BLaER1 (cell line): Measurements from ENCODE around the gene PSAPL1.
"Not testable (repeated sequence)": the region's sequence is repeated elsewhere in the genome, so short reads cannot be mapped to it uniquely, and the experiment has no call there.

Experiments used
- H3K27ac ChIP-seq: shearing (Covaris generic); formaldehyde crosslinking; 2 replicates; pipeline ENCODE4 v1.8.1; 2022
- H3K27me3 ChIP-seq: shearing (Covaris generic); formaldehyde crosslinking; 2 replicates; pipeline ENCODE4 v1.8.1; 2022
- H3K36me3 ChIP-seq: shearing (Covaris generic); formaldehyde crosslinking; 2 replicates; pipeline ENCODE4 v1.8.1; 2022
- H3K4me1 ChIP-seq: shearing (Covaris generic); formaldehyde crosslinking; 2 replicates; pipeline ENCODE4 v1.8.1; 2022
- H3K4me2 ChIP-seq: shearing (Covaris generic); formaldehyde crosslinking; 2 replicates; pipeline ENCODE4 v1.8.1; 2022
- H3K4me3 ChIP-seq: shearing (Covaris generic); formaldehyde crosslinking; 2 replicates; pipeline ENCODE4 v1.8.1; 2022
- H3K9ac ChIP-seq: shearing (Covaris generic); formaldehyde crosslinking; 2 replicates; pipeline ENCODE4 v1.8.1; 2022
- H3K9me3 ChIP-seq: shearing (Covaris generic); formaldehyde crosslinking; 2 replicates; pipeline ENCODE4 v1.8.1; 2022
- H4K20me1 ChIP-seq: shearing (Covaris generic); formaldehyde crosslinking; 2 replicates; pipeline ENCODE4 v1.8.1; 2022
- Cebpa-rat ChIP-seq: shearing (Covaris generic); IDR thresholded peaks from 2 replicates; pipeline ENCODE4 v1.8.1; 2022

The PSAPL1 gene

DNA sequence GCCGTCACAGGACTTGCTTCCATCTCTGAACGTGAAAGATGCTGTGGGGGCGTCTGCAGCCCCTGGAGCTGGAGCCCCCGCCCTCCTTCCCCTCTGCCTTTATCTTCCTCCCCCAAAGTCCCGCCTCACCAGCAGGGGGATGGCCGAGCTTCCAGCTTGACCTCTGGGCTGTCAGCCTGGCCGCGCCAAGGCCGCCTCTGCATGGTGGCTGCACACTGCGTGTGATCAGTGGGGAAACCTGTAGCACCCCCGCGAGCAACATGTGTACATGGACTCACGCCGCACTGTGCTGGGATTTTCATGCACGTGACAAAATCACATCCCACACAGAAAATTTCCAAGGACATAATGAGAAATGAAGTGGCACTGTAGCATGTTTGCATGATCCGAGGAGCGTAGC lies 26.5 kb upstream of the PSAPL1 start:
- Histone ChIP-seq H3K4me2 (peak overlapping the region; percentile 36; the same call in 1 of the 2 replicates), H3K9ac (no peak overlapping the region), H3K27me3 (no peaks in the 10 kb centered on the region), H3K4me3 (no peak overlapping the region), H3K9me3 (no peaks in the 10 kb centered on the region), H3K4me1 (peaks cover 86% of the 10 kb centered on the region), H3K36me3 (no peaks in the 10 kb centered on the region), H4K20me1 (peaks cover 41% of the 10 kb centered on the region; the same call in 1 of the 2 replicates), H3K27ac (no peak overlapping the region)
- no peak for TF ChIP-seq Cebpa-rat

DNA sequence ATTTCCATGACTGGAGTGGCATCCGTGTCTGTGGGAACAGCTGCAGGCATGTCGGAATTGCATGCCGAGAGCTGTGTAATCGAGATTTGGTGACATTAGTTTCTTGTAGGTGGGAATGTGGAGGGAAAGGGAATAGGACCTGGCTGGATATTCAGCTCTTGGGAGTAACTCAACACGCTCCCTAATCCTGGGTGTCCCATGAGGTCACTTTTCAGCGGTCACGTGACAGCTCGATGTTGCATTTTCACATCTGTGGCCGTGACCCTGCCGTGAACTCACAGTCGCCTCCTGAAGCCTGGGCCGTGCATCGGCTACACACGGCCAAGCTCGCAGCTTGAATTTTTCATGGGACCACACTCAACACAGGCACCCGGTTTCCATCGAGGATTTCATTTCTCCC lies 25.8 kb upstream of the PSAPL1 start:
- Histone ChIP-seq H3K4me1 (peaks cover 86% of the 10 kb centered on the region), H3K9me3 (no peaks in the 10 kb centered on the region), H3K4me3 (no peak overlapping the region), H4K20me1 (peaks cover 35% of the 10 kb centered on the region; the same call in 1 of the 2 replicates), H3K36me3 (no peaks in the 10 kb centered on the region), H3K9ac (no peak overlapping the region), H3K27me3 (no peaks in the 10 kb centered on the region), H3K27ac (no peak overlapping the region), H3K4me2 (peak overlapping the region; percentile 80)
- TF ChIP-seq Cebpa-rat, result no peak

- Histone ChIP-seq H3K36me3 (no peaks in the 10 kb centered on the region), H3K27me3 (no peaks in the 10 kb centered on the region), H3K27ac (peak overlapping the region; percentile 70; the same call in 1 of the 2 replicates), H3K4me3 (no peak overlapping the region), H3K4me2 (peak overlapping the region; percentile 80), H3K4me1 (peaks cover 80% of the 10 kb centered on the region), H4K20me1 (peaks cover 24% of the 10 kb centered on the region; the same call in 1 of the 2 replicates), H3K9me3 (no peaks in the 10 kb centered on the region), H3K9ac (no peak overlapping the region)
- no peak for TF ChIP-seq Cebpa-rat
These were observed 24.7 kb upstream of the PSAPL1 start for GRCh38 chr4:7459471-7459870.

GRCh38 chr4:7458477-7458876 lies 23.7 kb upstream of the PSAPL1 start:
- no peaks in the 10 kb centered on the region for H3K27me3 ChIP-seq
- peak overlapping the region; percentile 0; the same call in 1 of the 2 replicates for H3K9ac ChIP-seq
- no peak for TF ChIP-seq Cebpa-rat
- no peaks in the 10 kb centered on the region for H3K36me3 ChIP-seq
- H3K4me3 ChIP-seq, result no peak overlapping the region
- peaks cover 14% of the 10 kb centered on the region; the same call in 1 of the 2 replicates for H4K20me1 ChIP-seq
- H3K4me2 ChIP-seq, result peak overlapping the region; percentile 80
- H3K4me1 ChIP-seq, result peaks cover 74% of the 10 kb centered on the region
- H3K9me3 ChIP-seq, result no peaks in the 10 kb centered on the region
- H3K27ac ChIP-seq, result peak overlapping the region; percentile 70

DNA sequence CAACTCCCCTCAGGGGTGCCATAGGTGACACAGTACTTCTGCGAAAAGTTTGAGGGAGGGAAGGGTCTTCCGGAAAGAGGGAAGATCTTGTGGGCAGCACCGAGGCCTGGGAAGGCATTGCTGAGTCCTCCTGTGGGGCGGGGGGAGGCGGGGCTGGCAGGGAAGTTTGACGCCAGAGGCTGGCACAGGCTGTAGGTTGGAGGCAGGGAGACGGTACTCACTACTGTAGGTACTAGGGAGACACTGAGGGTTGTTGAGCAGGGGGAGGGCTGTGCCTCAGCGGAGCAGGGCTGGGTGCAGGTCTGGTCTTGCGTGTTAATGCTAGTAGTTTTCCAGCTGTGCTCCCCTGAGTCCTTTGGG lies 23.3 kb upstream of the PSAPL1 start:
- TF ChIP-seq Cebpa-rat, result no peak
- H3K4me3 ChIP-seq, result no peak overlapping the region
- 0 out of 2 replicates have a peak, but pooled peaks cover 12% of the 10 kb centered on the region for H4K20me1 ChIP-seq
- no peaks in the 10 kb centered on the region for H3K27me3 ChIP-seq
- H3K27ac ChIP-seq, result peak overlapping the region; percentile 70
- peak overlapping the region; percentile 0; the same call in 1 of the 2 replicates for H3K9ac ChIP-seq
- H3K36me3 ChIP-seq, result no peaks in the 10 kb centered on the region
- peak overlapping the region; percentile 80 for H3K4me2 ChIP-seq
- no peaks in the 10 kb centered on the region for H3K9me3 ChIP-seq
- H3K4me1 ChIP-seq, result peaks cover 74% of the 10 kb centered on the region

DNA sequence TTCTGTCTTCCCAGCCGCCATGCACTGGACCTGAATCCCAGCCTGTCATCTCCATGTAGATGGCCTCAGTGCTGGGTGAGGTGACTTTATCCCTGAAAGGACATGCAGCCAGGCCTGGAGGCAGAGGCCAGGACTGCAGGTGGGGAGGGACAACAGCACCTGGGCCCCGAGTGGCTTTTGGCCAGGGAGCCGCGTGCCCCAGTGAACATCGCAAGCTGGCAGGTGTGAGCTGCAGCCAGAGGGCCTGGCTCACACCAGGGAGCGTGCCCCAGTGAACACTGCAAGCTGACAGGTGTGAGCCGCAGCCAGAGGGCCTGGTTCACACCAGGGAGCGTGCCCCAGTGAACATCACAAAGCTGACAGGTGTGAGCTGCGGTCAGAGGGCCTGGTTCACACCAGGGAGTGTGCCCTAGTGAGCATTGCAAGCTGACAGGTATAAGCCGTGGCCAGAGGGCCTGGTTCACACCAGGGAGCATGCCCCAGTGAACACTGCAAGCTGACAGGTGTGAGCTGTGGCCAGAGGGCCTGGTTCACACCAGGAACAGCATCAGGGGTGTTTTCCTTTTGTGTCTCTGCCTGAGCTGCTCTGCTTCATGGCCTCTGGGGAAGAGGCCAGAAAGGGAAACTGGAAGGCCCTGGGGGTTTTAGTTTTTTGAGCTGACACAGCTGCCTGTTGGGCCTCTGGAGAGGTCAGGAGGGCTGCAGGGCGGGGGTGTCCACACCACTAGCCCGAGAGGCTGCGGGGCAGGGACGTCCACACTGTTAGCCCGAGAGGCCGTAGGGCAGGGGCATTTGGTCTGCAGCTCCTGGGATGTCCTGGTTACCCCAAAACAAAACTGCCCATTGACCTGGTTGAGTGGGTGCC lies 22.7 kb upstream of the PSAPL1 start:
- no peaks in the 10 kb centered on the region for H3K9me3 ChIP-seq
- H3K27me3 ChIP-seq, result no peaks in the 10 kb centered on the region
- H4K20me1 ChIP-seq, result 0 out of 2 replicates have a peak, but pooled peaks cover 7% of the 10 kb centered on the region
- H3K4me3 ChIP-seq, result no peak overlapping the region
- peaks cover 72% of the 10 kb centered on the region for H3K4me1 ChIP-seq
- peak overlapping the region; percentile 0; the same call in 1 of the 2 replicates for H3K9ac ChIP-seq
- peak overlapping the region; percentile 70 for H3K27ac ChIP-seq
- H3K36me3 ChIP-seq, result no peaks in the 10 kb centered on the region
- no peak for TF ChIP-seq Cebpa-rat
- H3K4me2 ChIP-seq, result peak overlapping the region; percentile 80

- H4K20me1 ChIP-seq, H3K4me3 ChIP-seq, H3K36me3 ChIP-seq, H3K4me2 ChIP-seq, H3K27me3 ChIP-seq, H3K9ac ChIP-seq, H3K27ac ChIP-seq, H3K9me3 ChIP-seq: not testable (repeated sequence)
- peaks cover 57% of the 10 kb centered on the region for H3K4me1 ChIP-seq
These were observed 18.1 kb upstream of the PSAPL1 start for GRCh38 chr4:7452802-7453201.

GRCh38 chr4:7451800-7452199 lies 17.1 kb upstream of the PSAPL1 start:
- Histone ChIP-seq H3K27ac (0 out of 2 replicates have a peak overlapping the region, but pooled peaks have one; percentile 30), H3K36me3 (peaks cover 6% of the 10 kb centered on the region; the same call in 1 of the 2 replicates)

DNA sequence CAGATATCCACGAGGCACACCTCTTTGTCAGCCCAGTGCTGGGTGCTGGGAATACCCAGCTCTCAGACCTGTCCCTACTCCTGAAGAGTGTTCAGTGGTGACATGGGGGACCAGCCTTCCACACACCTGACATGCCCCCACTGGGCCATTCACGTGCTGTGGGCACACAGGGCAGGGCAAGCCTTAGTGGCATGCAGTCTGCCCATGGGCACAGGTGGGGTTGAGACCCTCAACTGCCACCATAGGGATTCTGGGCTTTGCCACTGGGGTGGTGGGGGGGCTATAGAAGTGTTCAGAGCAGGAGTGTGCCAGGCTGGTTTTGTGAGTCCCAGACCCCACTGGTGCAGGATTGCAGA lies 16.7 kb upstream of the PSAPL1 start:
- no peak for TF ChIP-seq Cebpa-rat
- Histone ChIP-seq H4K20me1 (peaks cover 9% of the 10 kb centered on the region; the same call in 1 of the 2 replicates), H3K4me1 (peaks cover 57% of the 10 kb centered on the region), H3K4me3 (no peak overlapping the region), H3K4me2 (0 out of 2 replicates have a peak overlapping the region, but pooled peaks have one; percentile 14), H3K9ac (peak overlapping the region; percentile 6; the same call in 1 of the 2 replicates), H3K27me3 (no peaks in the 10 kb centered on the region), H3K9me3 (no peaks in the 10 kb centered on the region), H3K27ac (0 out of 2 replicates have a peak overlapping the region, but pooled peaks have one; percentile 30), H3K36me3 (peaks cover 6% of the 10 kb centered on the region; the same call in 1 of the 2 replicates)

More at GRCh38 chr4:7451800-7452199, 17.1 kb upstream of the PSAPL1 start:
- TF ChIP-seq Cebpa-rat, result no peak
- Histone ChIP-seq H3K9me3 (no peaks in the 10 kb centered on the region), H3K4me3 (no peak overlapping the region), H4K20me1 (peaks cover 9% of the 10 kb centered on the region; the same call in 1 of the 2 replicates), H3K4me1 (peaks cover 57% of the 10 kb centered on the region), H3K4me2 (0 out of 2 replicates have a peak overlapping the region, but pooled peaks have one; percentile 14), H3K27me3 (no peaks in the 10 kb centered on the region), H3K9ac (peak overlapping the region; percentile 6; the same call in 1 of the 2 replicates)
